Thoracic aorta (tissue), 2 donors: Measurements from ENCODE around the gene HOXC10. TPM values are rescaled to one million over a fixed set of nuclear protein-coding genes. Genes with fewer than 3 reads are reported as not detected.

Source experiments
- ATAC-seq: fragments of 150-250 bp; one replicate; pipeline ENCODE4 v1.8.0; 2017; ENCODE audit warnings: low read depth; ENCODE audit not compliant: insufficient number of reproducible peaks, low FRiP score
- DNase-seq: peaks from one replicate; pipeline ENCODE4 v3.0.0-alpha.2; 2020; ENCODE audit warnings: low spot score
- H3K27ac ChIP-seq, 2 donors: fragments of 200-600 bp; sonication (generic); 1 replicate in 1 of 2; 2 replicates in 1 of 2; pipeline ENCODE4 v1.5.1; 2016; ENCODE audit warnings: mild to moderate bottlenecking in 2 of 2, moderate library complexity in 2 of 2
- H3K27me3 ChIP-seq: fragments of 200-600 bp; sonication (generic); replicated peaks from 2 replicates; pipeline ENCODE4 v1.6.0; 2016; ENCODE audit warnings: mild to moderate bottlenecking; ENCODE audit not compliant: insufficient read depth
- H3K36me3 ChIP-seq: fragments of 200-600 bp; sonication (generic); one replicate; pipeline ENCODE4 v1.5.1; 2016
- H3K4me1 ChIP-seq, 2 donors: fragments of 200-600 bp; sonication (generic); 1 replicate in 1 of 2; 2 replicates in 1 of 2; pipeline versions ENCODE4 v1.5.1 to v1.6.0; 2016; ENCODE audit warnings: low read depth in 2 of 2, mild to moderate bottlenecking in 1 of 2; ENCODE audit not compliant: control insufficient read depth in 1 of 2
- H3K4me3 ChIP-seq: fragments of 200-600 bp; sonication (generic); 2 replicates; pipeline ENCODE4 v1.5.1; 2016; ENCODE audit warnings: mild to moderate bottlenecking
- H3K9me3 ChIP-seq: fragments of 200-600 bp; sonication (generic); 2 replicates; pipeline ENCODE4 v1.5.1; 2016
- CTCF ChIP-seq: fragments of 200-600 bp; sonication (generic); IDR thresholded peaks from one replicate; pipeline ENCODE4 v1.5.1; 2019; ENCODE audit warnings: antibody characterized with exemption
- total RNA-seq, 2 donors: library from RNA; depleted of rRNA; stranded (reverse); fragments of >200 nt; gene quantifications; one replicate each; pipeline versions ENCODE4 v1.1.0 to v1.2.3, GENCODE V29; 2016

Gene HOXC10
- total RNA-seq, 2 donors from 2014 or later, result not detected

- TF ChIP-seq CTCF, result no peak
- DNase-seq (no peak), ATAC-seq (no peak)
- Histone ChIP-seq H3K27me3 (peaks cover 34% of the 10 kb centered on the region), H3K36me3 (no peaks in the 10 kb centered on the region), H3K9me3 (no peaks in the 10 kb centered on the region), H3K27ac (no peak overlapping the region), H3K4me3 (no peak overlapping the region), H3K4me1 (peaks cover 16 to 24% of the 10 kb centered on the region in 2 donors)
Measured at GRCh38 chr12:53970451-53970850, 14.5 kb upstream of the HOXC10 start.

GRCh38 chr12:53971129-53971528, 13.8 kb upstream of the HOXC10 start:
- no peak for DNase-seq
- H3K27me3 ChIP-seq, result peaks cover 39% of the 10 kb centered on the region
- TF ChIP-seq CTCF, result no peak
- H3K27ac ChIP-seq, result no peak overlapping the region
- no peaks in the 10 kb centered on the region for H3K9me3 ChIP-seq
- no peaks in the 10 kb centered on the region for H3K36me3 ChIP-seq
- H3K4me3 ChIP-seq, result no peak overlapping the region
- peaks cover 16 to 24% of the 10 kb centered on the region in 2 donors for H3K4me1 ChIP-seq
- ATAC-seq, result no peak

GRCh38 chr12:53971686-53972085, 13.3 kb upstream of the HOXC10 start:
- TF ChIP-seq CTCF, result no peak
- peaks cover 44% of the 10 kb centered on the region for H3K27me3 ChIP-seq
- no peak for ATAC-seq

GRCh38 chr12:53972152-53972702, 12.7 kb upstream of the HOXC10 start:
- DNase-seq, result no peak
- H3K9me3 ChIP-seq, result no peaks in the 10 kb centered on the region
- H3K36me3 ChIP-seq, result no peaks in the 10 kb centered on the region
- no peak overlapping the region for H3K4me3 ChIP-seq
- no peak for TF ChIP-seq CTCF
- ATAC-seq, result no peak
- H3K27me3 ChIP-seq, result peaks cover 50% of the 10 kb centered on the region
- peaks cover 16 to 24% of the 10 kb centered on the region in 2 donors for H3K4me1 ChIP-seq
- no peak overlapping the region for H3K27ac ChIP-seq

More at GRCh38 chr12:53971686-53972085, 13.3 kb upstream of the HOXC10 start:
- DNase-seq, result no peak
- H3K4me1 ChIP-seq, result peaks cover 16 to 24% of the 10 kb centered on the region in 2 donors
- H3K4me3 ChIP-seq, result no peak overlapping the region
- no peaks in the 10 kb centered on the region for H3K36me3 ChIP-seq
- no peak overlapping the region for H3K27ac ChIP-seq
- H3K9me3 ChIP-seq, result no peaks in the 10 kb centered on the region

GRCh38 chr12:53972722-53973235, 12.2 kb upstream of the HOXC10 start, which contains the start of gene HOXC11:
Gene HOXC11, plus strand, starts transcription at chr12:53973126. Its CDS starts 116 bp downstream, at chr12:53973242.
- Histone ChIP-seq H3K4me1 (peaks cover 16 to 24% of the 10 kb centered on the region in 2 donors), H3K36me3 (no peaks in the 10 kb centered on the region), H3K27ac (no peak within 1 kb of the TSS), H3K4me3 (peak within 1 kb of the TSS; percentile 63), H3K9me3 (no peaks in the 10 kb centered on the region), H3K27me3 (peaks cover 55% of the 10 kb centered on the region)
- no peak for TF ChIP-seq CTCF
- no peak for DNase-seq
- no peak for ATAC-seq
